NCI-H345 treated with DMSO at 0.1 percent for 48 hours (cell line): Measurements from ENCODE around the gene GSTM1.
A peak's percentile ranks its signal among the peaks of the same experiment; 100 is the strongest.
"Not testable (repeated sequence)": the region's sequence is repeated elsewhere in the genome, so short reads cannot be mapped to it uniquely, and the experiment has no call there.

Experiments used
- DNase-seq: peaks from one replicate; lab custom pipeline; 2025; ENCODE audit not compliant: unreplicated experiment; lab: John Stamatoyannopoulos, UW

The GSTM1 gene

GRCh38 chr1:109659997-109660690, 27.5 kb upstream of the GSTM1 start:
- no peak for DNase-seq

GRCh38 chr1:109660691-109661026, 27.0 kb upstream of the GSTM1 start:
- not testable (repeated sequence) for DNase-seq

DNA sequence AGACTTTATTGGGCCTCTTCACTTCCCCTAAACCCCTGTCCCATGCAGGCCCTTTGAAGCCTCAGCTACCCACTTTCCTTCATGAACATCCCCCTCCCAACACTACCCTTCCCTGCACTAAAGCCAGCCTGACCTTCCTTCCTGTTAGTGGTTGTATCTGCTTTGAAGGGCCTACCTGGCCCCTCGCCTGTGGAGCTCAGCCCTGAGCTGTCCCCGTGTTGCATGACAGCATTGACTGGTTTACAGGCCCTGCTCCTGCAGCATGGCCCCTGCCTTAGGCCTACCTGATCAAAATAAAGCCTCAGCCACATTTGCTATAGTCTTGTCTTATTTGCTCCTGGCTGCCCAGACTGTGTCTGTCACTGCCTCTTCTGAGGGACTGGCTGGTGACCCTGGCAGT, 26.2 kb upstream of the GSTM1 start:
- DNase-seq, result no peak

DNA sequence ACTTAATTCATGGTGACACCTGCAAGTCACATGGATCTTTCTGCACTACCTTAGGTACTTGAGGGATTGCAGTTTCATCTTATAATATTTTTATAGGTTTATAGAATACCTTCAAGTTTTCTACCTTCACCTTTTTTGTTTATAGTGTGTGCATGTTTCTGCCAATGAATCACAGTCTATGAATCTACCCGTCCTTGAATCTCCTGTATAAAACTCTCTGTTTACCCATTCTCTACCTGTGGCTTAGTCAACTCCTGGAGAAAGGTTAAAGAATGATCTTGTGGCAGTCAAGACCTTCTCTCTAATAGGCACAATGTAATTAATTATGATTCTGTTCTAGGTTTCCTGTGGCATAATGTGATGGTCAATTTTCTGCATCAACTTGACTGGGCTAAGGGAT, 22.9 kb upstream of the GSTM1 start:
- DNase-seq, result no peak

DNA sequence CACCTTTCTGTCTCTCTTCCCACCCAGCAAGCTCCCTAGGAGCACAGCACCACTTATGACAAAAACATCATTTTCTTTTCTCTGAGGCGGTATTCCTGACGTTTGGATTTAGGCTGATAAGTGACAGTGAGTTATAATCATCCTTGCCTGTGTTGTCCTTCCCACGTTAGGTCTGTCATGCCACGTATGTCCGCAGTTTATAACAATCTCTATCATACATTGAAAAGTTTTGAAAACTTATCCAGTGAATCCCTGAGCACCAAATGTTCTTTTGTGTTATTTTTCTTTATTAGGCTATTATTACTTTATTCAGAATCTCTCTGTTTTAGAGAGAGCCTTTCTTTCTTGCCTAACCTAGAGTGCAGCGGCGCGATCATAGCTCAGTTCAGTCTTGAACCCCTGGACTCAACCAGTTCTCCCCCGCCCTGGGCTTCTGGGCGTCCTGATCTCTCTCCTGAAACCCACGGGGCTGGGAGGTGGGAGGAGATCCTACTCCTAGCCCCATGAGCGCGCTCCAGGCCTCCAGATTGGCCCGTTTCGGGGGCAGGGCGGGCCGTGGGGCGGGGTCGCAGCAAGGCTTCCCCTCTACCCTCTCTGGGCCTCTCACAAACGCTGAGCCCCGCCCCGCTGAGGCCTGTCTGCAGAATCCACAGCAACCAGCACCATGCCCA, 20.0 kb upstream of the GSTM1 start, which contains the start of gene GSTM2:
TSS of gene GSTM2 (plus strand) at position 606 of the 671 bp plus-strand sequence. CDS start at position 665, 59 bp downstream.
- DNase-seq, result peak; percentile 15

- DNase-seq, result no peak
Observed at GRCh38 chr1:109668123-109668775, 19.4 kb upstream of the GSTM1 start.

DNA sequence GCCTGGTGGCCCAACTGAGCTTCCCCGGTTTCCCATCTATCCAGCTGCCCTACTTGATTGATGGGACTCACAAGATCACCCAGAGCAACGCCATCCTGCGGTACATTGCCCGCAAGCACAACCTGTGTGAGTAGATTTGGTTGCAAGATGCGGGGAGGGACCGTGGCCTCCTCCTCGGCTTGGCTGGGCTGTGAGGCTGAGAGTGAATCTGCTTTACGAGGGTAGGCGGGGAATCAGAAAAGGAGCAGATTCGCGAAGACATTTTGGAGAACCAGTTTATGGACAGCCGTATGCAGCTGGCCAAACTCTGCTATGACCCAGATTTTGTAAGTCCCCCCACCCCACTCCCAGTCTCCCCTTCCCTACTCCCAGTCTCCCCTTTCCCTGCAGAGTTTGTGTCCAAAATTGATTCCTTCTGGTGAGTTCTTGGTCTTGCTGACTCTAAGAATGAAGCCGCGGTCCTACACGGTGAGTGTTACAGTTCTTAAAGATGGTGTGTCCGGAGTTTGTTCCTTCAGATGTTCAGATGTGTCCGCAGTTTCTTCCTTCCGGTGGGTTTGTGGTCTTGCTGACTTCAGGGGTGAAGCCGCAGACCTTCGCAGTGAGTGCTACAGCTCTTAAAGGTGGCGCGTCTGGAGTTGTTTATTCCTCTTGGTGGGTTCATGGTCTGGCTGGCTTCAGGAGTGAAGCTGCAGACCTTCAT, 18.2 kb upstream of the GSTM1 start:
- no peak for DNase-seq

GRCh38 chr1:109669949-109670302, 17.7 kb upstream of the GSTM1 start:
- not testable (repeated sequence) for DNase-seq

- DNase-seq, result no peak
Observed at GRCh38 chr1:109671067-109671466, 16.6 kb upstream of the GSTM1 start.

DNA sequence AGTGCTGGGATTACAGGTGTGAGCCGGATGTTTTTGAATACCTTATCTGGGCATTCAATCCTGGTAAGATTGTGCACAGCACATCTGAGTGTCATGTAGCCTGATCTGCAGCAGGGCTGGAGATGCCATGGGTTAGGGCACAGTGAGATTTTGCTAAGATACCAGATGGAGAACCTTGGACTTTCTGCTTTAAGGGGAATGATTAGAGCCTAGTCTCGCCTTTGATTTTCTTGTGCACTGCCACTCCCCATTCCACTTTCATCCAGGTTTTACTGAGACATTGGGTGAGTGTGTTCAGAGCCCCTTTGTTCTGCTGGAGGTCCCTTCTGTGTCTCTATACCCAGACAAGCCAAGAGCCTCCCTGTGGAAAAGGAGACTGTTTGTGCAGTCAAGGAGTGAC, 13.8 kb upstream of the GSTM1 start:
- DNase-seq, result not testable (repeated sequence)

GRCh38 chr1:109676683-109677381, 10.8 kb upstream of the GSTM1 start:
- not testable (repeated sequence) for DNase-seq

- DNase-seq, result no peak
Observed at GRCh38 chr1:109677459-109677858, 10.2 kb upstream of the GSTM1 start.

DNA sequence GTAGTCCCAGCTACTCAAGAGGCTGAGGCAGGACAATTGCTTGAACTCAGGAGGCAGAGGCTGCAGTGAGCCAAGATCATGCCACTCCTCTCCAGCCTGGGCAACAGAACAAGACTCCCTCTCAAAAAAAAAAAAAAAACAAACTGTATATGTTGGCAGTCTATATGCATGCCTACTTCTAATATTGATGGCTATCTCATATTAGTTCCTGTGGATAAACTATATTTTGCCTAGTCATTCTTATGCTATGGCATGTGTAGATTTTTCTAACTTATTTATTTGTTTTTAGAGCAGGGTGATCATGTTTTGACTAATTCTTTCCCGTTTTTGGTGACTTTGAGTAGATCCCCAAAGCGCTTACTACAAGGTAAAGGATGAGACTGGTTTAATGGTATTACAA, 9.0 kb upstream of the GSTM1 start:
- not testable (repeated sequence) for DNase-seq

GRCh38 chr1:109684777-109685176, 2.8 kb upstream of the GSTM1 start:
- DNase-seq, result not testable (repeated sequence)

DNA sequence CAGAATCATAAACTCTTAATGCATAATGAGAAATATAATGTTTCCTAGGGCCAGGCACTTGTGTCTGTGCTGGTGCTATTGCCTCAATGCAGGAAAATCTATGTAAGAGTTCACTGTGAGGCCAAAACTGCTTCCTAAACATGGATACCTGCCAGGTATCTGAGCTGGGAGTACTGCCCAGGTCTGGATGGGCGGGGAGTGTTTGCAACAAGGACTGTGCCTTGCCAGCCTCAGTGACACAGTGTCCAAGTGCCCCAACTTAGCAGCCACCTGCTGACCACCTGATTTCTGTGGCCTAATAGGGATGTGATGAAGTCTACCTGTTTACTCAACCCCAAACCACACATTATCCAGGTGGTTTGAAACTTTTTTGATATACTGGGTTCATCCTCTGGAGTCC, 2.2 kb upstream of the GSTM1 start:
- not testable (repeated sequence) for DNase-seq

GRCh38 chr1:109685890-109686289, 1.7 kb upstream of the GSTM1 start:
- not testable (repeated sequence) for DNase-seq

- not testable (repeated sequence) for DNase-seq
Observed at GRCh38 chr1:109687109-109687508, 508 bp upstream of the GSTM1 start.

GRCh38 chr1:109689844-109690405, 2.3 kb downstream of the GSTM1 start:
- no peak for DNase-seq

DNA sequence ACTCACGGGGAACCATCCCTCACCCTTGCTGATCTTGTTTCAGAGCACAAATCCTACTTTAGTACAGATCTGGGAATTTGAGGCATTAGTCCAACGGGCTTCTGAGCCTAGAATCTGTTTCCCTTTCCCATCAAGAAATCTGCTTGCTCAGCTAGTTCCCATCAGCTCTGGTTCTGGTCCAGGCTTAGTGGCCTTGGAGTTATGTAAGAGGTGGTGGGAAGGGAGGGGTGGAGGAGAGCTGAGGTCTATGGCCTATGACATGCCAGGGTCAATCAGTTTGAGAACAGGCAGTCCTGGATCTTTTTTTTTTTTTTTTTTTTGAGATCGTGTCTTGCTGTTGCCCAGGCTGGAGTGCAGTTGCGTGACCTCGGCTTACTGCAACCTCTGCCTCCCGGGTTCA, 4.1 kb downstream of the GSTM1 start:
- DNase-seq, result no peak

DNA sequence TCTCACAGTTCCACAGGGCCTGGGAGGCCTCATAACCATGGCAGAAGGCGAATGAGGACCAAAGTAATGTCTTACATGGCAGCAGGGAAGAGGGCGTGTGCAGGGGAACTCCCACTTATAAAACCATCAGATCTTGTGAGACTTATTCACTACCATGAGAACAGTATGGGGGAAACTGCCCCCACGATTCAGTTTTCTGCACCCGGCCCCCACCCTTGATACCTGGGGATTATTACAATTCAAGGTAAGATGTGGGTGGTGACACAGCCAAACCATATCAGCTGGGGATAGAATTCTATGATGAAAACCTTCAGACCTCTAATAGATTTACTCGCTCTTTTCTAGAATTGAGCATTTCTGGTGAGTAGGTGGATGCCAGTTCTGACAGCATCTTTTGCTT, 6.8 kb downstream of the GSTM1 start:
- not testable (repeated sequence) for DNase-seq

DNA sequence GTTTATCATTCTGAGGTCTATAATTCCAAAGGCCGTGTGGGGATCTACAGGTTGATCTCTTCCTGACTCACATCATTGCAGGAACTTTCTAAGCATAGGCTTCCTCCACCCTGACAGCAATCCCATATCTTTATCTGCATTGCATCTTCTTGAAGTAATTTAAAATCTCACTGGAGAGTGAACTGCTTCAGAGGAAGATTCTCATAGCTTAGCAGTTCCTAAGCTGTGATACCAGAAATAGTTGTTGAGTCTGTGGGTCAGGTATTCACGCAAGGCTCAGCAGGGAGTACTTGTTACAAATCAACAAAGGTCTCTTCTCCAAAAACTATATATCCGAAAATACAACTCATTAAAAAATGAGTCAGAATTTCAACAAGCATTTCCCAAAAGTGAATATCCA, 7.5 kb downstream of the GSTM1 start:
- not testable (repeated sequence) for DNase-seq
